ENCODE measurements around the gene MYZAP. TPM values are rescaled to one million over a fixed set of nuclear protein-coding genes. Genes with fewer than 3 reads are reported as not detected.

MYZAP gene
- total and polyA plus RNA-seq, 4 donors = 0.50 to 1.8 (median 0.99) TPM

- Histone ChIP-seq H3K9me3 (ENCODE audit: control insufficient read depth in 4 of 4, low read length in 3 of 4) (no peaks in the 10 kb centered on the region), H3K4me1 (ENCODE audit: control insufficient read depth in 4 of 4, insufficient read depth in 4 of 4, low read length in 3 of 4) (peaks cover 2 to 24% (median 7%) of the 10 kb centered on the region in 4 donors), H3K4me3 (ENCODE audit: low read depth in 1 of 3, low read length in 3 of 3) (no peak overlapping the region), H3K36me3 (ENCODE audit: control insufficient read depth in 4 of 4, insufficient read depth in 3 of 4, low read depth in 1 of 4, low read length in 3 of 4) (no peaks in the 10 kb centered on the region), H3K9ac (ENCODE audit: low read depth in 1 of 2, low read length in 2 of 2) (no peak overlapping the region), H3K27me3 (ENCODE audit: control insufficient read depth in 4 of 4, insufficient read depth in 4 of 4, low read length in 3 of 4) (no peaks in the 10 kb centered on the region), H3K27ac (ENCODE audit: low read depth in 1 of 2, low read length in 2 of 2) (no peak overlapping the region)
- no peak for DNase-seq (ENCODE audit: low spot score)
- TF ChIP-seq HNF4A (conservative IDR thresholded peaks at IDR 0.05) (no peak), NR2F2 (IDR thresholded peaks at IDR 0.05) (no peak), TAF1 (conservative IDR thresholded peaks at IDR 0.05) (no peak), SP1 (IDR thresholded peaks at IDR 0.05) (no peak), FOXA2 (IDR thresholded peaks at IDR 0.05) (no peak), JUND (IDR thresholded peaks at IDR 0.05) (no peak), RAD21 (IDR thresholded peaks at IDR 0.05) (no peak), YY1 (IDR thresholded peaks at IDR 0.05) (no peak), MAX (IDR thresholded peaks at IDR 0.05) (no peak), EGR1 (IDR thresholded peaks at IDR 0.05; ENCODE audit: low read depth in 2 of 2) (no peak), GABPA (IDR thresholded peaks at IDR 0.05 in 1 of 2, conservative IDR thresholded peaks at IDR 0.05 in 1 of 2) (no peak), HNF4G (IDR thresholded peaks at IDR 0.05) (no peak)
- TF ChIP-seq, protein P1, sequence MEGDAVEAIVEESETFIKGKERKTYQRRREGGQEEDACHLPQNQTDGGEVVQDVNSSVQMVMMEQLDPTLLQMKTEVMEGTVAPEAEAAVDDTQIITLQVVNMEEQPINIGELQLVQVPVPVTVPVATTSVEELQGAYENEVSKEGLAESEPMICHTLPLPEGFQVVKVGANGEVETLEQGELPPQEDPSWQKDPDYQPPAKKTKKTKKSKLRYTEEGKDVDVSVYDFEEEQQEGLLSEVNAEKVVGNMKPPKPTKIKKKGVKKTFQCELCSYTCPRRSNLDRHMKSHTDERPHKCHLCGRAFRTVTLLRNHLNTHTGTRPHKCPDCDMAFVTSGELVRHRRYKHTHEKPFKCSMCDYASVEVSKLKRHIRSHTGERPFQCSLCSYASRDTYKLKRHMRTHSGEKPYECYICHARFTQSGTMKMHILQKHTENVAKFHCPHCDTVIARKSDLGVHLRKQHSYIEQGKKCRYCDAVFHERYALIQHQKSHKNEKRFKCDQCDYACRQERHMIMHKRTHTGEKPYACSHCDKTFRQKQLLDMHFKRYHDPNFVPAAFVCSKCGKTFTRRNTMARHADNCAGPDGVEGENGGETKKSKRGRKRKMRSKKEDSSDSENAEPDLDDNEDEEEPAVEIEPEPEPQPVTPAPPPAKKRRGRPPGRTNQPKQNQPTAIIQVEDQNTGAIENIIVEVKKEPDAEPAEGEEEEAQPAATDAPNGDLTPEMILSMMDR (IDR thresholded peaks at IDR 0.05; ENCODE audit: low read depth, low read length, missing input control) = no peak
- TF ChIP-seq, protein P2, sequence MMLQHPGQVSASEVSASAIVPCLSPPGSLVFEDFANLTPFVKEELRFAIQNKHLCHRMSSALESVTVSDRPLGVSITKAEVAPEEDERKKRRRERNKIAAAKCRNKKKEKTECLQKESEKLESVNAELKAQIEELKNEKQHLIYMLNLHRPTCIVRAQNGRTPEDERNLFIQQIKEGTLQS (IDR thresholded peaks at IDR 0.05) = no peak
- TF ChIP-seq, protein P3, sequence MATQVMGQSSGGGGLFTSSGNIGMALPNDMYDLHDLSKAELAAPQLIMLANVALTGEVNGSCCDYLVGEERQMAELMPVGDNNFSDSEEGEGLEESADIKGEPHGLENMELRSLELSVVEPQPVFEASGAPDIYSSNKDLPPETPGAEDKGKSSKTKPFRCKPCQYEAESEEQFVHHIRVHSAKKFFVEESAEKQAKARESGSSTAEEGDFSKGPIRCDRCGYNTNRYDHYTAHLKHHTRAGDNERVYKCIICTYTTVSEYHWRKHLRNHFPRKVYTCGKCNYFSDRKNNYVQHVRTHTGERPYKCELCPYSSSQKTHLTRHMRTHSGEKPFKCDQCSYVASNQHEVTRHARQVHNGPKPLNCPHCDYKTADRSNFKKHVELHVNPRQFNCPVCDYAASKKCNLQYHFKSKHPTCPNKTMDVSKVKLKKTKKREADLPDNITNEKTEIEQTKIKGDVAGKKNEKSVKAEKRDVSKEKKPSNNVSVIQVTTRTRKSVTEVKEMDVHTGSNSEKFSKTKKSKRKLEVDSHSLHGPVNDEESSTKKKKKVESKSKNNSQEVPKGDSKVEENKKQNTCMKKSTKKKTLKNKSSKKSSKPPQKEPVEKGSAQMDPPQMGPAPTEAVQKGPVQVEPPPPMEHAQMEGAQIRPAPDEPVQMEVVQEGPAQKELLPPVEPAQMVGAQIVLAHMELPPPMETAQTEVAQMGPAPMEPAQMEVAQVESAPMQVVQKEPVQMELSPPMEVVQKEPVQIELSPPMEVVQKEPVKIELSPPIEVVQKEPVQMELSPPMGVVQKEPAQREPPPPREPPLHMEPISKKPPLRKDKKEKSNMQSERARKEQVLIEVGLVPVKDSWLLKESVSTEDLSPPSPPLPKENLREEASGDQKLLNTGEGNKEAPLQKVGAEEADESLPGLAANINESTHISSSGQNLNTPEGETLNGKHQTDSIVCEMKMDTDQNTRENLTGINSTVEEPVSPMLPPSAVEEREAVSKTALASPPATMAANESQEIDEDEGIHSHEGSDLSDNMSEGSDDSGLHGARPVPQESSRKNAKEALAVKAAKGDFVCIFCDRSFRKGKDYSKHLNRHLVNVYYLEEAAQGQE (IDR thresholded peaks at IDR 0.05) = no peak
- 87% methylated on average over 4 of the region's 4 CpGs for WGBS
These were observed 76.3 kb downstream of the MYZAP start for GRCh38 chr15:57668016-57668415.

DNA sequence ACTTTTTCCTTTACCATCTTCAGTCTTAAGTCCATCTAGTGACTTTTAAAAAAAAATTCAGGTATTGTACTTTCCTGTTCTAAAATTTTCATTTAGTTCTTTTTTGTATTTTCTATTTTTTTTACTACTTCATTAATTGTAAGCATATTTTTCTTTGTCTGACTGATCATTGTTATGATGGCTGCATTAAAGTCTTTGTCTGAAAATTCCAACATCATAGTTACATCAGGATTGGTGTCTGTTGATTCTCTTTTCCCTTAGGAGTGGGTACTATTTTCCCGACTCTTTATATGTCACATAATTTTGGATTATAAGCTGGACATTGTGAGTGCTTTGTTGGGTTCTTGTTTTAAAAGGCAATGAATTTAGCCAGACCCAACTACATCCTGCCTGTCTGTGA is 79.9 kb downstream of the MYZAP start:
- DNase-seq (ENCODE audit: low spot score) = no peak
- 0% methylated on average over 1 of the region's 1 CpG for WGBS
- H3K27me3 ChIP-seq (ENCODE audit: control insufficient read depth in 4 of 4, insufficient read depth in 4 of 4, low read length in 3 of 4) = no peaks in the 10 kb centered on the region
- TF ChIP-seq RAD21 (IDR thresholded peaks at IDR 0.05) (no peak), TAF1 (conservative IDR thresholded peaks at IDR 0.05) (no peak), EGR1 (IDR thresholded peaks at IDR 0.05; ENCODE audit: low read depth in 2 of 2) (no peak), FOXA2 (IDR thresholded peaks at IDR 0.05) (no peak), RXRA (IDR thresholded peaks at IDR 0.05) (no peak), GABPA (IDR thresholded peaks at IDR 0.05 in 1 of 2, conservative IDR thresholded peaks at IDR 0.05 in 1 of 2) (no peak), SP1 (IDR thresholded peaks at IDR 0.05) (no peak), MAX (IDR thresholded peaks at IDR 0.05) (no peak), JUND (IDR thresholded peaks at IDR 0.05) (no peak), NR2F2 (IDR thresholded peaks at IDR 0.05) (no peak), HNF4G (IDR thresholded peaks at IDR 0.05) (no peak)
- TF ChIP-seq, protein P1 (IDR thresholded peaks at IDR 0.05; ENCODE audit: low read depth, low read length, missing input control) = no peak
- TF ChIP-seq, protein P3 (IDR thresholded peaks at IDR 0.05) = no peak
- TF ChIP-seq, protein P4, sequence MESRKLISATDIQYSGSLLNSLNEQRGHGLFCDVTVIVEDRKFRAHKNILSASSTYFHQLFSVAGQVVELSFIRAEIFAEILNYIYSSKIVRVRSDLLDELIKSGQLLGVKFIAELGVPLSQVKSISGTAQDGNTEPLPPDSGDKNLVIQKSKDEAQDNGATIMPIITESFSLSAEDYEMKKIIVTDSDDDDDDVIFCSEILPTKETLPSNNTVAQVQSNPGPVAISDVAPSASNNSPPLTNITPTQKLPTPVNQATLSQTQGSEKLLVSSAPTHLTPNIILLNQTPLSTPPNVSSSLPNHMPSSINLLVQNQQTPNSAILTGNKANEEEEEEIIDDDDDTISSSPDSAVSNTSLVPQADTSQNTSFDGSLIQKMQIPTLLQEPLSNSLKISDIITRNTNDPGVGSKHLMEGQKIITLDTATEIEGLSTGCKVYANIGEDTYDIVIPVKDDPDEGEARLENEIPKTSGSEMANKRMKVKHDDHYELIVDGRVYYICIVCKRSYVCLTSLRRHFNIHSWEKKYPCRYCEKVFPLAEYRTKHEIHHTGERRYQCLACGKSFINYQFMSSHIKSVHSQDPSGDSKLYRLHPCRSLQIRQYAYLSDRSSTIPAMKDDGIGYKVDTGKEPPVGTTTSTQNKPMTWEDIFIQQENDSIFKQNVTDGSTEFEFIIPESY (IDR thresholded peaks at IDR 0.05) = no peak

More for the DNA sequence above, 79.9 kb downstream of the MYZAP start:
- Histone ChIP-seq H3K4me1 (ENCODE audit: control insufficient read depth in 4 of 4, insufficient read depth in 4 of 4, low read length in 3 of 4) (peaks cover 0 to 14% (median 4%) of the 10 kb centered on the region in 4 donors), H3K4me3 (ENCODE audit: low read depth in 1 of 3, low read length in 3 of 3) (no peak overlapping the region), H3K36me3 (ENCODE audit: control insufficient read depth in 4 of 4, insufficient read depth in 3 of 4, low read depth in 1 of 4, low read length in 3 of 4) (no peaks in the 10 kb centered on the region), H3K27ac (ENCODE audit: low read depth in 1 of 2, low read length in 2 of 2) (no peak overlapping the region), H3K9ac (ENCODE audit: low read depth in 1 of 2, low read length in 2 of 2) (no peak overlapping the region), H3K9me3 (ENCODE audit: control insufficient read depth in 4 of 4, low read length in 3 of 4) (no peaks in the 10 kb centered on the region)

Data from liver (tissue), 9 donors.